ENCODE measurements around the gene TNFRSF25. TPM values are rescaled to one million over a fixed set of nuclear protein-coding genes. Genes with fewer than 3 reads are reported as not detected.

TNFRSF25 gene
- 0.12 and 0.49 TPM in 2 replicates for total RNA-seq (2014; rRNA removed; shearing (Covaris generic))

- no peak for DNase-seq (ENCODE audit: low read depth)
Observed at GRCh38 chr1:6466023-6466422, at the start of gene TNFRSF25. TNFRSF25 (minus strand) TSS chr1:6466173; CDS start chr1:6466107, 66 bp downstream.

- DNase-seq (ENCODE audit: low read depth), result peak; percentile 32
Observed at GRCh38 chr1:6515771-6516170, 49.8 kb upstream of the TNFRSF25 start.

- DNase-seq (ENCODE audit: low read depth), result no peak
Observed at GRCh38 chr1:6513320-6513801, 47.4 kb upstream of the TNFRSF25 start.

- DNase-seq (ENCODE audit: low read depth), result no peak
Observed at GRCh38 chr1:6512908-6513280, 46.9 kb upstream of the TNFRSF25 start.

- peak; percentile 28 for DNase-seq (ENCODE audit: low read depth)
Observed at GRCh38 chr1:6512245-6512907, 46.4 kb upstream of the TNFRSF25 start.

- DNase-seq (ENCODE audit: low read depth), result no peak
Observed at GRCh38 chr1:6511561-6512244, 45.7 kb upstream of the TNFRSF25 start.

- DNase-seq (ENCODE audit: low read depth), result no peak
Observed at GRCh38 chr1:6511056-6511455, 45.1 kb upstream of the TNFRSF25 start.

GRCh38 chr1:6510493-6510892, 44.5 kb upstream of the TNFRSF25 start:
- no peak for DNase-seq (ENCODE audit: low read depth)

GRCh38 chr1:6509919-6510291, 43.9 kb upstream of the TNFRSF25 start:
- no peak for DNase-seq (ENCODE audit: low read depth)

GRCh38 chr1:6509220-6509918, 43.4 kb upstream of the TNFRSF25 start:
- DNase-seq (ENCODE audit: low read depth), result no peak

GRCh38 chr1:6508816-6509189, 42.8 kb upstream of the TNFRSF25 start:
- no peak for DNase-seq (ENCODE audit: low read depth)

- no peak for DNase-seq (ENCODE audit: low read depth)
Observed at GRCh38 chr1:6508154-6508815, 42.3 kb upstream of the TNFRSF25 start.

- DNase-seq (ENCODE audit: low read depth), result no peak
Observed at GRCh38 chr1:6507461-6507911, 41.5 kb upstream of the TNFRSF25 start.

- no peak for DNase-seq (ENCODE audit: low read depth)
Observed at GRCh38 chr1:6507037-6507428, 41.1 kb upstream of the TNFRSF25 start.

GRCh38 chr1:6506210-6507036, 40.5 kb upstream of the TNFRSF25 start:
- DNase-seq (ENCODE audit: low read depth), result no peak

- DNase-seq (ENCODE audit: low read depth), result no peak
Observed at GRCh38 chr1:6505367-6506209, 39.6 kb upstream of the TNFRSF25 start.

- no peak for DNase-seq (ENCODE audit: low read depth)
Observed at GRCh38 chr1:6504887-6505286, 38.9 kb upstream of the TNFRSF25 start.

GRCh38 chr1:6503884-6504602, 38.1 kb upstream of the TNFRSF25 start:
- DNase-seq (ENCODE audit: low read depth), result no peak

- peak; percentile 41 for DNase-seq (ENCODE audit: low read depth)
Observed at GRCh38 chr1:6502000-6502891, 36.3 kb upstream of the TNFRSF25 start.
